Tibial artery (tissue), 4 donors: ENCODE results near the gene SPATA2.
A peak's percentile ranks its signal among the peaks of the same experiment; 100 is the strongest.

Source experiments
- DNase-seq, 2 donors: peaks; one replicate each; pipeline ENCODE4 v3.0.0-alpha.2; 2019
- H3K27ac ChIP-seq, 2 donors: fragments of 200-600 bp; sonication (generic) in 1 of 2; 1 replicate in 1 of 2; 2 replicates in 1 of 2; pipeline ENCODE4 v1.5.1; 2018 to 2019; ENCODE audit warnings: mild to moderate bottlenecking in 1 of 2
- H3K27me3 ChIP-seq, 2 donors: fragments of 200-600 bp; sonication (generic) in 1 of 2; one replicate each; pipeline versions ENCODE4 v1.5.1 to v1.6.0; 2016 to 2019
- H3K36me3 ChIP-seq, 3 donors: fragments of 200-600 bp; sonication (generic) in 2 of 3; one replicate each; pipeline ENCODE4 v1.5.1; 2016 to 2019; ENCODE audit warnings: mild to moderate bottlenecking in 2 of 3
- H3K4me1 ChIP-seq, 4 donors: fragments of 200-600 bp; sonication (generic) in 2 of 4; 1 replicate in 3 of 4; 2 replicates in 1 of 4; pipeline ENCODE4 v1.5.1; 2016 to 2019
- H3K4me3 ChIP-seq, 2 donors: fragments of 200-600 bp; sonication (generic) in 1 of 2; 1 replicate in 1 of 2; 2 replicates in 1 of 2; pipeline ENCODE4 v1.5.1; 2018 to 2019; ENCODE audit warnings: mild to moderate bottlenecking in 2 of 2
- H3K9me3 ChIP-seq, 3 donors: fragments of 200-600 bp; sonication (generic) in 1 of 3; one replicate each; pipeline ENCODE4 v1.5.1; 2016 to 2019
- CTCF ChIP-seq, 2 experiments: fragments of 200-600 bp in 1 of 2; fragments of 450-650 bp in 1 of 2; IDR thresholded peaks; one replicate each; pipeline ENCODE4 v1.5.1; 2017 to 2019; ENCODE audit warnings: antibody characterized with exemption in 2 of 2, mild to moderate bottlenecking in 1 of 2, moderate library complexity in 1 of 2
- intact Hi-C: fragments of 100-400 bp; cut with DNase I; formaldehyde crosslinking; loops from one replicate; pipeline ENCODE4 v1.15.0; 2023; ENCODE audit warnings: low total_unique reads

Gene SPATA2

GRCh38 chr20:49868538-49868937 is 46.8 kb downstream of the SPATA2 start:
- no peak overlapping the region for H3K4me3 ChIP-seq
- peaks cover 0 to 32% (median 24%) of the 10 kb centered on the region in 3 donors for H3K36me3 ChIP-seq
- no peak for DNase-seq
- H3K27ac ChIP-seq = peak overlapping the region; percentile 60 to 68
- no peaks in the 10 kb centered on the region for H3K9me3 ChIP-seq
- no peak for TF ChIP-seq CTCF (IDR thresholded peaks at IDR 0.05)
- intact Hi-C loops = no loop called here
- peaks cover 0 to 42% (median 31%) of the 10 kb centered on the region in 4 donors for H3K4me1 ChIP-seq
- no peaks in the 10 kb centered on the region for H3K27me3 ChIP-seq

- peaks cover 7 to 34% (median 24%) of the 10 kb centered on the region in 3 donors for H3K36me3 ChIP-seq
- H3K27ac ChIP-seq = peak overlapping the region; percentile 60 to 68
- no peaks in the 10 kb centered on the region for H3K9me3 ChIP-seq
- H3K4me1 ChIP-seq = peaks cover 0 to 42% (median 31%) of the 10 kb centered on the region in 4 donors
- no peak for DNase-seq
- TF ChIP-seq CTCF (IDR thresholded peaks at IDR 0.05) = no peak
- H3K27me3 ChIP-seq = no peaks in the 10 kb centered on the region
- no peak overlapping the region for H3K4me3 ChIP-seq
- intact Hi-C loops = no loop called here
Measured at GRCh38 chr20:49867453-49868215, 47.7 kb downstream of the SPATA2 start.

- no peak for DNase-seq
- intact Hi-C loops = no loop called here
- no peak for TF ChIP-seq CTCF (IDR thresholded peaks at IDR 0.05)
- Histone ChIP-seq H3K4me3 (no peak overlapping the region), H3K27me3 (no peaks in the 10 kb centered on the region), H3K27ac (peak overlapping the region; percentile 60 to 68), H3K36me3 (peaks cover 7 to 34% (median 24%) of the 10 kb centered on the region in 3 donors), H3K9me3 (no peaks in the 10 kb centered on the region), H3K4me1 (peaks cover 0 to 42% (median 31%) of the 10 kb centered on the region in 4 donors)
Measured at GRCh38 chr20:49866051-49866450, 49.3 kb downstream of the SPATA2 start.

GRCh38 chr20:49865559-49865958 is 49.8 kb downstream of the SPATA2 start:
- peaks cover 7 to 34% (median 20%) of the 10 kb centered on the region in 3 donors for H3K36me3 ChIP-seq
- peak overlapping the region; percentile 60 to 68 for H3K27ac ChIP-seq

GRCh38 chr20:49863666-49864065 is 51.7 kb downstream of the SPATA2 start:
- H3K36me3 ChIP-seq = peaks cover 7 to 30% (median 16%) of the 10 kb centered on the region in 3 donors
- no peak for DNase-seq

More at GRCh38 chr20:49865559-49865958, 49.8 kb downstream of the SPATA2 start:
- intact Hi-C loops = no loop called here
- Histone ChIP-seq H3K9me3 (no peaks in the 10 kb centered on the region), H3K4me1 (peaks cover 0 to 42% (median 31%) of the 10 kb centered on the region in 4 donors), H3K27me3 (no peaks in the 10 kb centered on the region), H3K4me3 (no peak overlapping the region)
- DNase-seq = no peak
- TF ChIP-seq CTCF (IDR thresholded peaks at IDR 0.05) = no peak

More at GRCh38 chr20:49863666-49864065, 51.7 kb downstream of the SPATA2 start:
- Histone ChIP-seq H3K9me3 (no peaks in the 10 kb centered on the region), H3K27me3 (no peaks in the 10 kb centered on the region), H3K4me3 (no peak overlapping the region), H3K4me1 (peaks cover 0 to 48% (median 37%) of the 10 kb centered on the region in 4 donors), H3K27ac (no peak overlapping the region)
- no peak for TF ChIP-seq CTCF (IDR thresholded peaks at IDR 0.05)
- intact Hi-C loops = no loop called here
